NCI-H2196 treated with DMSO at 0.1 percent for 48 hours (cell line): ENCODE results near the gene TRIM3.

ENCODE experiments used
- DNase-seq: peaks from one replicate; lab custom pipeline; 2025; ENCODE audit not compliant: unreplicated experiment; lab: John Stamatoyannopoulos, UW

The TRIM3 gene

DNA sequence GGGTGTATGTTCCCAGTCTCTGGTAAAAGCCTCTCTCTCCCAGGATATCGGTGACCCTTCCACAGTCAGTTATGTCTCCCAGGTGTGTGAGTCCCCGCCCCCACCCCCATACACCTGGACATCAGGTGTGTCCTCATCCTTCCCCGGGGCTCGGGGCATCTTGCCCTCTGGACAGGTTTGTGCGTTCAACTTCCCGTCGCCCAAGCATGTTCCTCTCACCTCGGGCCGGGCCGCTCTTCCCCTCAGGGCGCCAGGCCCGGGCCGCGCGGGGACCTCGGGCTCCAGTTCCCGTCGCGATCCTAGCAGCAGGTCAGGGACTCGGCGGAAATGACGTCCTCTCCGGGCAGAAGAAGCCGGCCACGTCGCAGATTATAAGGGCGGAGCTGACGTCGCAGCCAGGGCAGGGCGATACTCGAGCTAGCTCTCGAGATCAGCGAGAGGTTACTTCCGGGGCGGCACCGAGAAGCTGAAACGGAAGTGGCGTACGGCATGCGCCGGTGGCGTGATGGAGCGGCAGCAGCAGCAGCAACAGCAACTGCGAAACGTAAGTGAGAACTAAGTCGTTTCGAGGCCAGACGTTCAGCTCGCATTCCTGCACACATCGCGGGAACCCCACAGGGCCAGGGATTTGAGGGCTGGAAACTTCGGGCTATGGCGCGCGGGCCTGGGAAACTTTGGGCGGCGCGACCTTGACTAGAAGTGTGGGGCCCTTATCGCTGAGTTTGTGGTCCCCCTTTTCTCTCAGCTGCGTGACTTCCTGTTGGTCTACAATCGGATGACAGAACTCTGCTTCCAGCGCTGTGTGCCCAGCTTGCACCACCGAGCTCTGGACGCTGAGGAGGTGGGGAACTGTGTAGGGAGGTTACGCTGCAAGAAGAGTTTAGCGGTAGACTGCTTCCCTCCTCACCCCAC, 7.5 kb upstream of the TRIM3 start, which contains the start of the genes ARFIP2 and TIMM10B:
Gene ARFIP2 (minus strand): TSS at position 320 of the 912 bp plus-strand sequence. CDS start 910 bp downstream, outside the sequence.
Gene TIMM10B (plus strand): TSS at position 490 of the 912 bp plus-strand sequence. CDS start 16 bp downstream, at position 506.
- peak; percentile 95 for DNase-seq

DNA sequence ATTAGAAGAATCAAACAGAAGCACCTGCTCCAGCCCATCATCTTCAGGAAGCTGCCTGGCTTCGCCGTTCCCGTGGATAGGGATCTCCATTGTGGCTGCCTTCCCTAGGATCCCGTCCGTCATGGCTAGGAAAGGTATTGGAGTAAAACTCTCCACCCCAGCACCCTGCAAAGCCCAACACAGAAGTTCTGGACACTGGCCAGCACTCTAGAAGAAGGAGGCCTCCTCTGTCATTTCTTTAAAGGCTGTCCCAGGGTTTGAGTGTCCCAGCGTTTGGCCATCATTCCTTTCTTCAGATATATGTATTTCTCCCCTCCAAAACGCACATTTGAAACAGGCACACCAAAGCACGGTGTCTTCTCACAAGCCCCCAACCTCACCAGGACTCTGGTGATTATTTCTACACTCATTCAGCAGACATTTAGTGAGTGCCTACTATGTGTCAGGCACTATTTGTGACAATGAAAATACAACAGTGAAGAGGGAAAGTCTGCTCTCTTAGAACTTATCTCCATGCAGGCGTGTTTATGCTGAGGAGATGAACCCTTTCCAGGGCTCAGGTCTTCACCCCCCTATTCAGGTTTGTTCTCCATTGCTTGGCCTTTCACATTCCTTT, 6.7 kb upstream of the TRIM3 start:
- no peak for DNase-seq

DNA sequence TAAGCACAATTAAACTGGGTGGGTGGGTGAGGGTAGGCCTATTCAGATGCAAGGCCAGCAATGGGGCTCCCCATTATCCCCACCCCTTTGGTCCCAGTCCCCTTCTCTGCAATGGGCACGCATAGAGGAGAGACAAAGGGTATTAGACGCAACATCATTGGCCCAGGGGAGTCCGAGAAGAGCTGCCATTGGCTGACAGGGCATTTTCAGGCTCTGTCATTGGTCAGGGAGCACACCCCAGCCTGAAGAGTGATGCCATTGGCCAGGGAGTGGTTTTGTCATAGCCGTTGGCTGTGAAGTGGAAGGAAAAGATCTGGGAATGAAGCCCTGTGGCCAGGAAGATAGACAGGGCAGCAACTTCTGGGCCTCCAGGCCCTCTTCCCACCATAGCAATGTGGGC, 2.8 kb upstream of the TRIM3 start:
- DNase-seq = no peak

DNA sequence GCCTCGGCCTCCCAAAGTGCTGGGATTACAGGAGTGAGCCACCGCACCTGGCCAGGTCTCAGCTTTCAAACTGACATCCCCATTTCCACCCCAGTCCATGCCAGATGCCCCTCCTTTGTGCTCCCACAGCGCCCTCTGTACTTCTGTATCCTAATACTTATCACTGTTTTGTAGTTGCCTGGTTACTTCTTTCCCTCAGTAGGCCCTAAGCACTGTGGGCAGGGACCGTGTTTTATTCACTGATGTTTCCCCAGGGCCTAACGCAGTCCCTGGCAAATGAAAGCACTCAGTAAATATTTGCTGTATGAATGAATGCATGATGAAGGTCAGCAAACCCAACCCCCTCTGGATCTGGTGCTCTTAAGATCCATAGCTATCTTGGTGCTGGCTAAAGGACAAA, 2.2 kb upstream of the TRIM3 start:
- peak; percentile 44 for DNase-seq

DNA sequence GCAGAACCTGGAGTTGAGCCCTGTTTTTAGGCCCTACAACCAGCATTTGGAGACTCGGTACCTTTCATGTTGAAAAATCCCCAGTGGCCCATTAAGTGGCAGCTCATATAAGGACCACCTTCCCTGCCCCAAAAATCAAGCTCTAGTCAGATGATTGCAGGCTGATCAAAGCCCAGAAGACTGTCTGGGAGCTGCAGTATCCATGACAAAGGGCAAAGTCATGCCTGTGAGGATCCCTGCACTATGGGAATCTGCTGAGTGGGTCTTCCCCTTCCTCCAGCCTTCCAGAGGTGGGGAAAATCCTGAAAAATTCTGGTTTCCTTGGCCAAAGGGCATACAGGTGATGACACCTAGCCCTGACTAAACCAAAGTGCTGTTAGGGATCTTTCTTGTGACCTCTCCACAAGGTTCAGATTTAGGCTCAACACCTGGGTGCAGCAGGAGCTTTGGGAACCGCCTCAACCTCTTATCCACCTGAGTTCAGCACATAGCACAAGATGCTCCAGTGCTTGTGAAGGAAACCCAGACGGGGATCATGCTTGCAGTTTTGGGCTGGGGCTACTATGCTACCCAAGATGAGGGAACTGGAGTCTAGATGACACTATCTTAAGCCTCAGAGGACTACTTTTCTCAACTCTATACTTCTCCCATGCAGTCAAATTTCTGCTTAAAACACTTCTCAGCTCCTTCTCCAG, 1.2 kb upstream of the TRIM3 start:
- DNase-seq = no peak

DNA sequence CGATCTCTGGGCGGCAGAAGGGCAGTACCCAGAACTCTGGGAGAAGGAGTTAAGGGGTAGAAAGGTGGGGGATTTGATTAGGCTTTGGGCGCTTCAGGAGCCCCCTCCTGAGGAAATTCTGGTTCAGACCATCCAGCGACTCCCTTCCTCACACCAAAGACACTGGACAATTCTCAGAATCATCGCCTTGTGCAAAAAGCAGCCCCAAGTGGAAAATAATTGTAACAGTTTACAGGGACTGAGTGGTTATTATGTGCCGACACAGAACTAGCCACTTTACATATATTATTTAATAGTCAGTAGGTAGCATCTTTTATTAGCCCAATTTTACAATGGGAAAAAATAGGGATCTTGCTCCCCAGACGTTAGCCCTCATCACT, 662 bp upstream of the TRIM3 start:
- no peak for DNase-seq

DNA sequence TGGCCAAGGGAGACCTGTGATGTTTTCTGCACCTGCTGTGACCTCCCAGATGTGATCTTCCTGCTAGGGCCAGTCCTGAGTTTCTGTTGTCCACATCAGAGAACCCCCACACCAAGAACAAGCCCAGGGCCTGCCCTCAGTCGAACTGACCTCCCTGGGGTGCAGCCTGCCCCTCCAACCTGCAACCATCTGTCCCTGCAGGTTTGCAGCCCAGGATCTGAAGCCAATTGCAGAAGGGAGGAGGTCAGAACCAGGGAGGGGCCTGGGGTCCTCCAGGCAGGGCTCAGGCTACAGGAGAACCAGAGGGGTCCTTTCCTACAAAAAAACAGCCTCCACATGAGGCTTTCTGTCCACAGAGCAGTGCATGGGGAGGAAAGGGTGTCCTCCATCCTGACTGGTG, 807 bp downstream of the TRIM3 start:
- DNase-seq = no peak

DNA sequence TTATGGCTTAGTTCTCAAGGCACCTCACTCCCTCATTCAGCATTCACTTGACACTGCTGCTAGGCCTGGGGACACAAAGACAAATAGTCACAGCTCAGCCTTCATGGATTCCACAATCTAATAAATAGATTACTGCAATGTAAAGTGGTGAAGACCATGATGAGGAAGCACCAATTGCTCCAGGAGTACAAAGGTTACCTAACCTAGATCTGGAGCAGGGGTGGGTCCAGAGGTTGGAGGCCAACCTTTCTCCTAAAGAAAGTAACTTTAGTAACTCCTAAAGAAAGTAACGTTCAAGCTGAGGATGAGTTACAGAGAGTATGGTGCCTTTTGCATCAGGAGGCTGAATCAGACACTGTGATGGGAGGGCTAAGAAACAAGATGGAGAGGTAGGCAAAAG, 4.1 kb downstream of the TRIM3 start:
- no peak for DNase-seq

DNA sequence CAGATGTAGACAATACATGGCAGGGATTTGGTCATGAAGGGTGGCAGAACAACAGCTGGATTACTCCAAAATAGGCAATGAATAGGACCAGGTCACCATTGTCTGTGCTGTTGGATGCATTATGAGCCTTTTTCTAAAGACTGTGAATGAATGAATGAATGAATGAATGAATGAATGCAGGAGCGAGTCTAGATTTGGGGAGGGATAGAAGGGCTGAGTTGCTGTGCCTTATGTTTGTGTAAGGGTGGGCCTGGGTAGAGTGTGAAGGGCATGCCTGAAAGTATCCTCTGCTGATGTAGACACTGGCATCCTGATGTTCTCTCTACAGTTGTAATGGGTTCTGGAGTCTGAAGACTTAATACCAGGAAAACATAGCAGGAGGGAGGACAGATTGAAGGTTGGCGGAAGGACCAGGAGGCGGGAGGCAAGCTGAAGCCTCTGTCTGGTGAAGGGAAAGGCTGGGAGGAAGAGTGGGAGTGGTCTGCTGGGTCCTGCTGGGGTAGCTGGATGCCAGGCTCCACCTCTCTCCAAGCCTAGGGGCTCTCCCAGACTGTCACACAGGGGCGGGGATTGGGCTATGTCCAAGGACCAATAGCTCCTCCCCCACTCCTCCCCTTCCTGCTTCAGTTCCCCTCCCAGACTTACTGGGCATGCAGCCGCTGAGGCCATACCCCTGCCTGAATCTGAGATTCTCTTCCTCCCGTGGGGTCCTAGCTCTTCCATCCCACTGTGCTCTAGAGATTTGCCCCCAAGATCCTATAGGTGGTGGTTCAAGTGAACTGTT, 4.8 kb downstream of the TRIM3 start:
- DNase-seq = peak; percentile 84

DNA sequence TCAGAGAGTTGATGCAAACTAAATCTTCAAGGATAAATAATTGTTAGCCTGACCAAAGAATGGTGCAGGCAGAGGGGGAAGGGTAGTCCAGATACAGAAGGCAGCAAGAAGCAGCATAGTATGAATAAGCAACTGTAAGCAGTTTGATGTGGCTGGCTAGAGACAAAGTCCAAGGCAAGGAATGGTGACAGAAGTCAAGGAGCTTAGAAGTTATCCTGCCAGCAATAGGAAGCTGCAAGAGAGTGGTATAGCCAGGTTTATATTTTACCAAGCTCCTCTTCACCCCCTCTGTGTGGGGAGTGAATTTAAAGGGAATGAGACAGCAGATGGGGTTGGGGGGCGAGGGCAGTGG, 14.7 kb downstream of the TRIM3 start:
- no peak for DNase-seq

DNA sequence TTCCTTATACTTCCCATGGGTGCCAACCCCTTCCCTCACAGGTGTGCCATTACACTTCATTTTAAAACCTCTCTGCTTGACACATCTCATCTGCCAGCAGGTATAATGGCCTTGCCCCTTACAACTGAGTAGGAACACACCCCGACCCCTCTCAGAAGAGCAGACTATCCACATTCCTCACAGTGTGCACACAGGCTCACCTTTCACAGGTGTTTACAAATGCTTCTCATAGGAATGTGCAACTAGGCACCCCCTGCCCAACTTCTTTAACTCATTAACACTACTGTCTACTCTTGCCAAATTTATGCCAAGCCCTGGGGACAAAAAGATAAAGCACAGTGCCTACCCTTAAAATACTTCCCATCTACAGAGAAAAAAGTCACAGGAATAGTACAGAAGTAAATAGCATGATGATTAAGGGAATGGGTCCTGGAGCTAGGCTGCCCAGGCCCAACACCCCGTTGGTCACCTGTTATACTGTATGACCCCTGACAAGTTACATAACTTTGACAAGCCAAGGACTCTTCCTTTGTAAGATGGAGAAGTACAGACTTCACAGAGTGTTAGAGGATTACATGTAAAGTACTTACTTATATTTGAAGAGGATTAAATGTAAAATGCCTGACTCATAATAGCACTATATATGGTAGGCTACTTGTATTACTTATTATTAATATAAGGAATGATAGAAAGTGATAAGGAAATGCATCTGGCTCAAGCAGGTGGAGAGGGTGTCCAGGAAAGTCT, 15.2 kb downstream of the TRIM3 start:
- no peak for DNase-seq

DNA sequence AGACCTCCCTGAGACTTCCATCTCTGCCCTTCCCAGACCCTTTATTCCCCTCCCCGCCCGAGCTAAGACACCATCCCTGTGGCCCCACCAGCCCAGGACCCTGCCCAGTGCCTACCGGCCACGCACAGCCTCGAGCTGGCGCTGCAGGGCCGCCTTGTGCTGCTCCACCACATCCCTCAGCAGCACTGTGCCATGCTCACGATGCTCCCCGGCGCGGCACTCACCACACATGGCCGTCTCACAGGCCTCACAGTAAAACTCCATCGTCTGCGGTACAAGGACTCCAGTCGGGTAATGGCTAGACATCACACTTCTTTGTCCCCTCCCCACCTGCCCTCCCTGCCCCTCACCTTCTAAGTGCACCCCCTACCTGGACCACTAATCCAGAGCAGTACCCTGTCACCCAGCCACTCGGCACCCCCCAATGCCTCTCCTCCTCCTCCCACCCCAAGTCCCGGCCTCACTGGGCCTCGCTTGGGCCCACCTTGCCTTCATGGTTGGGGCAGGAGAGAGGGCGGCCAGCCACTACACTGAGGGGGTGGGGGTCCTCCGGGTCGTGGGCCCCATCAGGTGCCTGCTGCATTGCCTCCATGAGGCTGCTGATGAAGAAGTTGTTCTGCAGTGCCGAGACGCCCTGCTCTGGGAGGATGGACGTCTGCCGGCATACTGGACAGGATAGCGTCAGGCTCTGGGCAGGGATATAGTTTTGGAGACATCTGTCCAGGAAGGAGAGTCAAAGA, 16.0 kb downstream of the TRIM3 start:
- no peak for DNase-seq

DNA sequence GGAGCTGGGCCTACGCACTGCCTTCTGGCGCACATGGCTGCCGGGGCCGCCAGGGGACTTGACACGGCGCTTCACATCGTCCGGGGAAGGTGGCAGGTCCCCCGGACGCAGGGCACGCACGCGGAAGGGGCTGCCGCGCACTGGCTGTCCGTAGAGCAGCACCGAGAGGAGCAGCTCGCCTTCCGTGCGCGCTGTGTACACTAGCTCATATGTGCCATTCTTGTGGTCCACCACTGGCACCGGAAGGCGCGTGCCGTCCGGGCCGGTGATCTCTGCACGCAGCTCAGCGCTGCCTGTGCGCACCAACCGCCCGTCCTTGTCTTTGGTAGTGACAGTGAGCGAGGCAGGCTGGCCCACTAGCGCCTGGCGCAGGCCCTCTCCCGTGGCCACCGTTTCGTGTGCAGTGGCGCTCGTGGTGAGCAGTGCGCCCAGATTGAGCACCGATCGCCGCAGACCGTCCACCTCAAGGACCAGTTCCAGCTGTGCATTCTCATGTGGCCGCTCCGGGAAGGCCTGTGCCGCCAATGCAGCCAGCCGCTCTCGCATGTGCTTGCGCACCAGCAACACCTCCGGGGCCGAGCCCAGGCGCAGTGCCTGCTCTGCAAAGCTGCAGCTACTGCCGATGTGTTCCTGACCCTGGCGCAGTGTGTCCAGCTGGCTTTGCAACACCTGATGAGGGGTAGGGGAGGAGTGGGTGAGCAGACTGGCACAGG, 17.2 kb downstream of the TRIM3 start:
- no peak for DNase-seq

DNA sequence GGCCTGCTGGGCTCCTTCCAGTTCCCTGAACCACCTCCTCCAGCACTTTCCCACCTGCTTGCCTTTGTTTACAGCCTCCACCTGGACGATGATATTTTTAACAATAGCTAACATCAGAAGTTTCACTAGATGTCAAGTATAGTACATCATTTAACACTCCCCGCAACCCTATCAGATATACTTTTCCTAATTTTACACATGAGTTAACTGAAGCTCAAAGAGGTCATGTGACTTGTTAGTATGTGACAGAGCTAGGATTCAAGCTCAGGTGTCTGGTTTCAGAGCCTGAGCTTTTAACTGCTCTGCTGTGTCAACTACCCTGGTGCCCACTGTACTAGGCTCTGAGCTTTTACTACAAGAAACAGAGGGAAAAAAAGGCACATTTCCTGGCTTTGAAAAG, 18.7 kb downstream of the TRIM3 start:
- DNase-seq = no peak

DNA sequence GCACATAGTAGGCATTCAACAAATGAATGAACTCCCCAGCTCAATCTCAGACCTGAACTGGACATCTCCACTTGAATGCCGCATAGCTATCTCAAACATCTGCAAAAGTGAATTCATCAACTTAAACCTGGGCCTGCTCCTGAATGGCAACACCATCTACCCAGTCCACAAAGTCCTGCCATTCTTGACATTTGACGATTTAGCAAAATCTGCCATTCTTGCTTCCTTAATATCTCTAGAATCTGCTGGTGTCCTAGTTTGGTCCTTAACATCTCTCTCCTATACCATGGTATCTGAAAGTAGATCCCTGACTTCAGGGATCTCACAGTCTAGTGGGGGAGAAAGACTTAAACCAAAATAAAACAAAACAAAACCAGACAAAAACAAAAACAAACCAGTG, 20.6 kb downstream of the TRIM3 start:
- DNase-seq = no peak

DNA sequence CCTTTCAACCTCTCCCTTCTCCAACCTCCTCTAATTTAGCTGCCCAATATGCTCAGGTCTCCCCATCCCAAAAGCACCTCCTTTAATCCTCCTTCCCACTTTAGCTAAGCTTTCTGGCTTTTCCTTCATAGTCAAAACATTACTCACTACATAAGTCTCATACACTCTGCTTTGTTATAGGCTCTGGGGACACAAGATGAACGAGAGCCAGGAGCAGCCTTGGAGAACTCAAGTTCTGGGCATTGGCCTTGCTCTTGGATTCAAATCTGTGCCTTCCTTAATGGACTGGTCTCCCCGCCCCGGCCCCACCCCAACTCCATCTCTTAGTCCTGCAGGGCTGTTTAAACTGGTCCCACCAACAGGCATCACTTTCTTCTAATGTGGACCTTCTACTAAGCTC, 21.5 kb downstream of the TRIM3 start:
- DNase-seq = no peak

DNA sequence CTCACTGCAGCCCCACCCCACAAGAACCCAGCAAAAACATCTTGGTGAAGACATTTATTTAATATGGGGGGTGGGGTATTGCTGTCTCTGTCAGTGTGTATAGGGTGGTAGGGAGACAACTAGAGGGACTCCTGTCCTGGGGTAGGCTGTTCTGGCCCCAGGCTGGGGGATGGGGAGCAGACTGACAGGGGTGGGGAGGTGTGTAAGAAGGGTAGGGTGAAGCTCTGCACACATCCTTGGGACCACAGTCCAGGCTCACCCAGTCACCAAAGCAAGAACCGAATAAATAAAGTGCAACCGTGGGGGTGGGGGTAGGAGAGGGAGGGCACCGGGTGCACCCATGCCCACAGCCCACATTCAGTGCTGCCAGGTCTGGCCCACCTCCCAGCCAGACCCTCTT, 25.2 kb downstream of the TRIM3 start:
- DNase-seq = no peak

DNA sequence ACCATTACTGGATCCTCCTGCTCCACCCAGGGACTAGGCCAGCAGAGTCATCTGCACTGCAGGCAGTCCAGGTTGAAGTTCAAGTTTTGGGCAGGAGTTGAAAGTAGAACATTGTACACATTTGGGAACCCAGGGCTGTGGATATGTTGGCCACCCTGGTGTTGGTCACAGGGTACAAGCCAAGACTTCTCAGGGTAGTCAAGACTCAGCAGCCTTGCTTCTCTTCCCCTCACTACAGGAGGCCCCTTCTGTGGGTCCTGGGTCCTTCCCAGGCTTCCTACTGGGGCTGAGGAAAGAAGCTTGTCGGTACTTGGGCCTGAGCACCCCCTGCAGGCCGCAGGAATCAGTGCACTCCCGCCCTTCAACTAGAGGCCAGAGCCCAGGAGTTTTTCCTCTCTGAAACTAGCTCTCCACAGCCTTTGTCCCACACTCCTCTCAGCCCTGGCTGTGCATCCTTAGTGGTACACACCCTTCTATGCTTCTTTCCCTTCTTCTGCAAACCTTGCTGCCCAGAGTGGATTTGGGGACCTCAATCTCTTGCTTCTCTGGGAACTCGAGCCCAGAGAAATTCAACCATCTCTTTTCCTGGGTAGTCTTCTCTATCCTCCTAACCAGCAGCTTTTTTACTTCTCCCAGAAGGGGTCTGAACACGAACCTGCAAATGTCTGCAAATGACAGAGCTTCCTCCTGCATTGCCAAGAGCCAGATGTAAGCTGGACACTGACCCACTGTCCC, 30.3 kb downstream of the TRIM3 start:
- DNase-seq = no peak
